GM18499 (cell line): Measurements from ENCODE around the gene GSAP.

Source experiments
- ATAC-seq: cut with Tn5 transposase; IDR thresholded peaks from one replicate; pipeline ENCODE4 v1.9.1; 2021; ENCODE audit warnings: moderate number of reproducible peaks; ENCODE audit not compliant: insufficient read depth, unreplicated experiment

Gene GSAP

GRCh38 chr7:77441046-77441445, 24.9 kb upstream of the GSAP start:
- no peak for ATAC-seq

- ATAC-seq, result no peak
Observed at GRCh38 chr7:77439572-77439971, 23.4 kb upstream of the GSAP start.

- ATAC-seq, result no peak
Observed at GRCh38 chr7:77438131-77438530, 22.0 kb upstream of the GSAP start.

DNA sequence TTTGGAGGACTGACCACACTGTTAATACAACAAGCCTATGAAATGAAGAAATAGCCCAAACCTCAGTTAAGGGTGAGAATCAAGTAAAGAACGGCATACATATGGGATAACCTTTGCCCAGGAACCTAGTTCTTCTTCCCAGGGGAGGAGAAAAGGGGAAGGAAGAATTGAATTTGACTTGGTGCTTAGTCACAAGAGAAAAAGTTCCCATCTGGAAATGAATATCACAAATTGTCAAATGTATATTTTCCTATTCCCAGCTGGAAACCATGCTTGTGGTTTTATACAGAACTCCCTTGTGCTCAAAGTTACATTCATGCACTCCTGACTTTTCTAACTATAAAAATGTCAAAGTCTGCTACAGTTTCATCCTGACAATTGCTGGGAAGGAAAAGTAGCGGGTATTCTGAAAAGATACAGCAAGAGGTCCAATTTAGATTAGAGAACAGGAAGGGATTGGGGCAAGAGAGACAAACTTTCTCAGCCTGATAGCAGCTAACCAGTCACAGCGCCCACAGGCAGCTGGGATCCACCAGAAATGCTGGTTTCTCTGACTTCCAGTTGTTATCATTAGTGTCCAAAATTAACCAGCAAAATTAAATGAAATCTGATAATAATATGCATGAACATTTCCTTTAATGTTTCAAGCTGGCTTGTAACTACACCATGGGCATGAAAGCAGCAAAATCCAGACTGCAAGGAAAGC, 18.6 kb upstream of the GSAP start:
- no peak for ATAC-seq

GRCh38 chr7:77433901-77434300, 17.8 kb upstream of the GSAP start:
- ATAC-seq, result no peak

GRCh38 chr7:77430927-77431326, 14.8 kb upstream of the GSAP start:
- no peak for ATAC-seq

DNA sequence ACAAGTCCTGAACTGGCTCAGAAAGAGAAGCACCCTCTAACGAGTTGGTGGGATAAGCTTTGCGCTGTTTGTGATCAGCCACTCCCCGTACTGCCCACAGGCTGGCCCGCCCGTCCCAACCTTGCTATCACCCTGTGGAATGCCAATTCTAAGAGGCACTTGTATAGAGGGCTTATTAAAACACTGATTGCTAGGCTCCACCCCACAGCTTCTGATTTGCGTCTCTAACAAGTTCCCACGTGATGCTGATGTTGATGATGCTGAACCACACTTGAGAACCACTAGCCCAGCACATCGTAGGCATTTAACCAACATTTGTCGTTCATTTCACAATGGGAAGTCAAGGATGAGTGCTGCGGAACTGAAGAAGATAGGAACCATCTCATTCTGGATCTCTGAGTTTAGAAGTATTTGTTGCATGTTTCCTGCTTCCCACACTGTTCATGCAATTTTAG, 12.7 kb upstream of the GSAP start:
- ATAC-seq, result no peak

DNA sequence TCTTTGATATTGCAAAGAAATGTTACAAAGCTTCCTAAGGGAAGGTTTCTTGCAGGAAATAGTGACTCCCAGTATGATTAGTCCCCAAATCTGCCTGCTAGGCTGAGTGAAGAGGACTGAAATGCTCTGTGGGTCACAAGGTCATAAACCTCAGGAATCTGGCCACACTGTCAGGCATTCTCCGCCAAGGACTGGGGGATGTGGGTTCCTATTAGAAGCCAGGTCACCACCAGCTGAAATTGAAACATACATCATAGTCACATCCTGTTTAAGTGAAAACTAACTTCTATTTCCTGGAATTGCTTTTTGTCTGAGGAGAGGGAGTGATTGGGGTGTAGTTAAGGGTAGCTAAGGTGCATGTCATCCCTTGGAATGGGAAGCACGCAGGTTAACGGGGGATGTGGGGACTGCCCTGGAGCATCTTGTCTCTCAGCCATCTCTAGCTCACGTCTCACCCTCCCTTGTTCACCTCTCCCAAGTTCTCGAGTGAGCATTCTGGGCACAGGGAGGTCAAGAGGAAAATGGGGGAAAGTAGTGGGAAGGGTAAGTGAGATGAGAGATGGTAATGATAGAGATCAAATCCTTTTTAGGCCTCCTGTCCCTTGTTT, 12.0 kb upstream of the GSAP start:
- ATAC-seq, result no peak

DNA sequence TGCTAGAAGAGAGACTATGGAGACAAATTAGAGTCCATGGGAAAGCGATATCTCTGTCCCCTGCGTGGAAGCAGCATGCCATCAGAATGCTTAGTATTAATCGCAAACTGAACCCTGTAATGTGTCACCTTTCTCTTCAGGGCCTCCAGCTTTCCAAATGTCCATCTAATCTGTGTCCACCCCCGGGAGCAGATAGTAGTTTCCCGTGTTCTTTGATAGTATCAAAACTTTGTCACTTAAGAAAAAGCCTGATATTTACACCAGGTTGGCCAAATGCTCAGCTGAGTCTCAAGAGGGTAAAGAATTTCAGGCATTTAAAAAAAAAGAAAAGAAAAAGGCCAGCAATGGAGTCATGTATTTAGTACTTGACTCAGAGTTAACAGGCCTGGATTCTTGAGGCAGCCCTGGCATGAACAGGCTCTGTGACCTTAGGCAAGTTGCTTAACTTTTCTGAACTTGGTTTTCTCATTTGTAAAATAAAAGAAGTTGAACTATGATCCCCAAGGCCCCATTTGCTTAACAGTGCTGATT, 10.4 kb upstream of the GSAP start:
- no peak for ATAC-seq

GRCh38 chr7:77426052-77426404, 9.9 kb upstream of the GSAP start:
- ATAC-seq, result no peak

GRCh38 chr7:77425101-77426051, 9.2 kb upstream of the GSAP start:
- no peak for ATAC-seq

DNA sequence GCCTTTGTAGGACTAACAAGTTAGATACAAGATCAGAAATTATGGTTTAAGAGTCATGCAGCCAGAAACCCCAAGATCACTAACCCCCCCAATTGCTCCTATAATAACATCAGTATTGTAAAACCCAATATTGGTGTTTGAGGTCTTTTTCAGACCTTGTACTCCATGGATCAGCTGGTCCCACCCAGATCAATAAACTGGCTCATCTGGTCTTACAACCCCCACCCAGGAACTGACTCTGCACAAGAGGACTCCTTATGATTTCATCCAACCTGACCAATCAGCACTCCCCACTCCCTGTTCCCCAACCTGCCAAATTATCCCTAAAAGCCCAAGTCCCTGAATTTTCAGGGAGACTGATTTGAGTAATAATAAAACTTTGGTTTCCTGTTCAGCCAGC, 6.4 kb upstream of the GSAP start:
- no peak for ATAC-seq

GRCh38 chr7:77420986-77421672, 5.0 kb upstream of the GSAP start:
- ATAC-seq, result no peak

- no peak for ATAC-seq
Observed at GRCh38 chr7:77420438-77420837, 4.3 kb upstream of the GSAP start.

DNA sequence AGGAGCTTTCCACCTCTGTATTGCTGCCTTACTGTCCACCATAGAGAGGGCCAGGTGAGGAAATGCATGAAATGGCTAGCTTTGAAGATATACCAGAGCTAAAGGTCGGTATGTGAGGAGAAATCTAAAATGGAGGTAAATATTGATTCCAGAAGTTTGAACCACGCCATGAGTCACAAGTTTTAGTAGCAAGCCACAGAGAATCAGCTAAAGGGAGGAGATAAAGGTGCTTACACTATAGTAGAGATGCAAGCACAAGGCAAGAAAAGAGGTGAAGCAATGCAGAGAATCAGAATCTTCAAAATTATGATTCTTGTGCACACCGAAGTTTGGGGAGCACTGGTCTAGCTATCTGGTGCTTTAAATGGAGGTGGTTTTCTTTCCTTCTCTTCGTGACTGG, 3.0 kb upstream of the GSAP start:
- no peak for ATAC-seq

GRCh38 chr7:77417801-77418200, 1.7 kb upstream of the GSAP start:
- ATAC-seq, result no peak

DNA sequence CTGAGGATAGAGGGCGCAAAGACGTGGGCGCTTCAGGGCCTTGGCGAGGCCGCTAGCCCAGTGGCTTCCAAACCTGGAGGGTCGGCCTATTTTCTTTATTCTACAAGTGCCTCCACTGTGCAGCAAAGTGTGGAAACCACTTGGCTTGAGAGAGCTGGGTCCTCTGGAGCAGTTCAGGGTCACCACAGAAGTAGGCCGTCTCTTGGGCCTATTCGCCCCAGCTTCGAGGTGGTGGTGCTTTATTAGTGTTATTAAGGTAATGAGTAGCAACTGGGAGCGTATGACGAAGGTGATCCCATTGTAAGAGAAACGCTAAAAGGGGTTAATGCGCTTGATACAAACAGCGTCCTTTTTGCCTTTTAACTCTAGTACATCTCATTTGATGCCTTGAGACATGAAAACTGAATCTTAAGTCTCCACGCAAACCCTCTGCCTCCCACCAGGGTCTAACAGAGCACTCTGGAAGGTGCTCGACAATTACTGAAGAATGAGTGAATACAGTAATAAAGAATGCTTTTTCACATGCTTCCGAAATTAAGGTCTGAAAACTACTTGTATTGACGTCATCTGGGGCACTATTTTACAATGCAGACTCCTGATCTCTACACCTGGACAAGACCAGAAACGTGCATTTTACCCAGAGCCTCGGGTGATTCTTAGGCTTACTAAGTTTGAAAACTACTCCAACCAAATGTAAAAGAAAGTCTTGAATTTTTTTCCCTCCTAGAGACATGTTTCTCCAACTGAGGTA, 647 bp upstream of the GSAP start:
- ATAC-seq, result no peak

DNA sequence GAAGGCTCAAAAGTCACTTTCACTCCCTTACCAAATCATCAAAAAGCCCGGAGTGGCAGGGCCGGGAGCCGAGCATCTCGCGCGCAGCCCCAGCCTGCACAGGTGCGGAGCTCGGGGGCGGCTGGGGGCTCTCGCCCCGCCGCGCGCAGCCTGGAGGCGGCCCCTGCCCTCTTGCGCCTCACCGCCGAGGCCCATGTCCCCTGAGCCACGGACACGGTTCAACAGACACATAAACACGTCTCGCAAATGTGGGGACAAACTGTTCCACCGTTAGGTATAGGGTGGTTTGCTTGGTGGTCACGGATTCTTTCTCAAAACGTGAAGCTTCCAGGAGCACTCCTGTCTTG, 700 bp downstream of the GSAP start:
- ATAC-seq, result no peak

DNA sequence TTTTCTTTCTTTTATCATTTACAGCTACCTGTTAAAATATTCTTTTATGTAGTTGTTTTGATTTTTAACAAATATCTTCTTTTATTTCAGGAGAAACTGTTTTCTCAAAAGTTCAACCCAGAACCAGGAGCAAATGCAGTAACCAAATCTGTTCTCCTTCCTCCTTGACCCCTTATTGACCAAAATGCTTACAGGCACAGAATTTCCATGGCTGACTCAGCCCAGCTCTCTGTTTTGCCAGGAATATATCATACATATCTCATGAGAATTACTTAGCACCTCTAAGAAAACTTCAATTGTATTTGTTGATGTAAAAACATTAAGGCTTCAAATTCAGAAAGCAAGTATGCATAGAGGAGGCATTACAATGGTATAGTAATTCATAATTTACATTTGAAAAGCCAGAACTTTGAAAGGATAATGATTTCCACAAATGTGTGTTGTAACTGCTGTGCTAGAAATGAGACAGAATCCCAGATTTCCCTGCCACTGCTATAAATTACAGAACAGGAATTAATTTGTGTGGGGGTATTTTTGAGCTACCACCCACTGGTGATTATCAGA, 2.2 kb downstream of the GSAP start:
- no peak for ATAC-seq

- ATAC-seq, result no peak
Observed at GRCh38 chr7:77413128-77413527, 3.0 kb downstream of the GSAP start.
